SKM-1 (cell line): ENCODE data around the gene BPIFB3.

Experiments used
- DNase-seq: peaks from one replicate; lab custom pipeline; 2025; ENCODE audit not compliant: unreplicated experiment; lab: John Stamatoyannopoulos, UW

Gene BPIFB3

DNA sequence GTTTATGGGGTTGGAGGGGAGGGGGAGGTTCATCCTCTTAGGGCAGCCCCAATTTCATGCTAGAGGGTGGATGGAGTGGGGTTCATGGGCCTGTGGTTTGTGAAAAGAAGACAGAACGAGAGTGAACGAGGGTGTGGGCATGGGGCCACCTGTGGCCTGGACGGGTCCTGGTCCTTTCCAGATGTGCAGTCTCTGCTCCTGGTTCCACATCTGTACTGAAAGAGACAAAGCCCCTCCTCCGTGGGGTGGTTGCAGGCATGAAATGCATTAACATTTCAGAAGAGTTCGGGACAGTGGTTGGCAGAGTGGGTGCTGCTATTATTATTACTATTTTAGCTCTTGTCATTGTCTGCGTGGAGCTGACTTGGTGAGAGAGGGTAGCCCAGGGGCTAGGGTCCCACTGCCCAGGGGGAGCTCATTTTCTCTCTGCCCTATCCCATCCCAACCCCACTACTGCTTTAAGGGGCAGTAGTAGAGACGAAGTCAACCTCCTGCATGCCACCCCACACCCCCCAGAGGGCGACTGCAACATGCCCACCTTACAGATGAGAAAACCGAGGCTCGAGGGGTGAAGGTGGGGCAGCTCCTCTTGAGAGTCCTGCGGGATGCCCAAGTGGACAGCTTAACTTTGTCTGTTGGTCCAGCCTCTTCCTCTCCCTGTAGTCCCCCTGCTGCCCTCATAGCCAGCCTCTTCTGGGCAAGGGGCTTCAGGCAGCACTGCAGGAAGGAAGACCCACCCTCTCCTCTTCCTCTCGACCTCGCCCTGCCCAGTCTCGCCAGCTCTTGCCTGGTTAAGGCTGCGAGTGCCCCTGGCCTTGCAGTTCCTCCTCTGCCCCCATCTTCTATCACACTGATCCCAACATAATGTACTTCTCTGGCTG is 37.8 kb upstream of the BPIFB3 start:
- DNase-seq: no peak

DNA sequence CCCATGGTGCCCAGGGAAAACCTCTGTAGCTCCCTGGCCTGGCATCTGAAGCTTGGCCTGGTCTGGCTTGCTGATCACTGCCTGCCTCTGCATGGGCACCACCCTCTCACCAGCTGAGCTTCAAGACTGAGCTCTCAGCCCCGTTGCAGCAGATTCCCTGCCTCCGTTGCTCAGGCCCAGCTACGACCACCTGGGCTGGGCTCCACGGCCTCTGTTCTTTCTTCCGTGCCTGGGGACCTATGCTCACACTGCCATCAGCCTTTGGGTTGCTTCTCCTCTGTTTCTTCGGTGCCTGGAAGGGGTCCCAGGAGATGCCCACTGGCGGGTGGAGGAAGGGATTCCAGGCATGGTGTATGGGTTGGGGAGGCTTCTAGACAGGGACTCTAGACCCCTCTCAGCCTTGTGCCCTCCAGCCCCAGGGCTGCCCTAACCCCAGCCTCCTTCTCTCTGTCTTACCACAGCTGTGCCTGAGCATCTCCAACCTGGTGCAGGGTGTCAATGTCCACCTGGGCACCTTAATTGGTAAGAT is 37.1 kb upstream of the BPIFB3 start:
- no peak for DNase-seq

DNA sequence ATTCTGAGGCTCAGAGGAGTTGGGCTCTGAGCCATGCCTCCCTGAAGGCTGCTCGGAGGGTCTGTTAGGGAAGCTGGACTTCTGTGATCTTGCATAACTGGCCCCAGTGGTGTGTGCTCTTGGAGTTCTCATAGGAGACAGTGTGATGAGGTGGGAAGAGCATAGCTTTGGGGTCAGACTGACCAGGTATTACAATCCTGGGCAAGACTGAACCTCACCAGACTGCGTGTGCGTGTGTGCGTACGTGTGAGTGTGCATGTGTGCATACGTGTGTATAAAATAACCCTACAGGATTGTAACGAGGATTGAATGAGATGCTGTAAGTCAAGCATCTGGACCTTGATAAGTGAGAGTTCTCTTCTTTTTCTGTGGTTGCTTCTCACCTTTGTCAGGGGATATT is 36.2 kb upstream of the BPIFB3 start:
- no peak for DNase-seq

DNA sequence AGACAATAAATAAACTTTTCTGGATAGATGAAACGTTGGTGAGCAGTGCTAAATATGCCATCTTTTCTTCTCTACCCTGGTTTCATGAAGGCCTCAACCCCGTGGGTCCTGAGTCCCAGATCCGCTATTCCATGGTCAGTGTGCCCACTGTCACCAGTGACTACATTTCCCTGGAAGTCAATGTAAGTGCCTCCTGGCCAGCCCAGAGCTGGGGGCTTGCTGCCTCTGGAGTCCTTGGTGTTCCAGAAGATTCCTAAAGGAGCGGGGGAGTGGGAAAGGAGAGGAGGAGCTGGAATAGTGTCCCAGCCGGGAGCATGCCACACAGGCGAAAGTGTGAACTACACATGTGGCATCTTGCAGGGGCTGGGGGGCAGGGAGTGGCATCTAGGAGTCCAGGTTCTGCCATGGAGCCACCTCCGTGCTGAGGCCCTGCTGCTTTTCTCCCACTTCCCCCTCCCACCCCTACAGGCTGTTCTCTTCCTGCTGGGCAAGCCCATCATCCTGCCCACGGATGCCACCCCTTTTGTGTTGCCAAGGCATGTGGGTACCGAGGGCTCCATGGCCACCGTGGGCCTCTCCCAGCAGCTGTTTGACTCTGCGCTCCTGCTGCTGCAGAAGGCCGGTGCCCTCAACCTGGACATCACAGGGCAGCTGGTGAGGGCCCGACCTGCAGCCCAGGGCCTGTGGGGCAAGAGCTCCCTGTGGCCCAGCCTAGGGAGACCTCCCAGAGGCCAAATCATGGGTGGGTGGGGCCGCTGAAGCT is 35.4 kb upstream of the BPIFB3 start:
- DNase-seq: no peak

DNA sequence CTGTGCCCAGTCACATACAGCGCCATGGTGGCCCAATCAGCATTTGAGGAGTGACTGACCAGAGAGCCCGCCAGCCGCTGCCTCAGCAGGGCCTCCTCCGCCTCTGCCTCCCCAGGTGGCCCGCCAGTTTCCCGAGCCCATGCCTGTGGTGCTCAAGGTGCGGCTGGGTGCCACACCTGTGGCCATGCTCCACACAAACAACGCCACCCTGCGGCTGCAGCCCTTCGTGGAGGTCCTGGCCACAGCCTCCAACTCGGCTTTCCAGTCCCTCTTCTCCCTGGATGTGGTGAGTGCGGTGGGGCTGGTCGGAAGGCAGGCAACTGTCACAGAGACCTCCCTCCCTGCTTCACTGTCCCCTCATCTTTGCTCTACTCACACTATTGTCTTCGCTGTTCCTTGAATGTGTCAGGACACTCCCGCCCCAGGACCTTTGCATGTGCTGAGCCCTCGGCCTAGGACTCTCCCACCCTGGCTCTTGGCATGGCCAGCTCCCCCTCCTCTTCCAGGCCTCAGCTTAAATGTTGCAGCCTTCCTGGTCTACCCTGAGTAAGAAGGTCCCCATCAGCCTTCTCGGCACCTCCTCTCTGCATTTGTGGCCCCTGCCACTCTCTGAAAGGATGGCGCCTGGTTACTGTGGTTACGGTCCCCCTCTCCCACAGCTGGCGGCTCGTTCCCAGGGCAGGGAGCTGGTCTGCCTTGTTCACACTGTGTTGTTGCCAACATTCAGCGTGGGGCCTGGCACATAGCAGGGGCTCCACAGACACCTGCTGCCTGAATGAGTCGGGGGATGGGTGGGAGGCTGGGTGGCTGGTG is 34.0 kb upstream of the BPIFB3 start:
- DNase-seq: no peak

DNA sequence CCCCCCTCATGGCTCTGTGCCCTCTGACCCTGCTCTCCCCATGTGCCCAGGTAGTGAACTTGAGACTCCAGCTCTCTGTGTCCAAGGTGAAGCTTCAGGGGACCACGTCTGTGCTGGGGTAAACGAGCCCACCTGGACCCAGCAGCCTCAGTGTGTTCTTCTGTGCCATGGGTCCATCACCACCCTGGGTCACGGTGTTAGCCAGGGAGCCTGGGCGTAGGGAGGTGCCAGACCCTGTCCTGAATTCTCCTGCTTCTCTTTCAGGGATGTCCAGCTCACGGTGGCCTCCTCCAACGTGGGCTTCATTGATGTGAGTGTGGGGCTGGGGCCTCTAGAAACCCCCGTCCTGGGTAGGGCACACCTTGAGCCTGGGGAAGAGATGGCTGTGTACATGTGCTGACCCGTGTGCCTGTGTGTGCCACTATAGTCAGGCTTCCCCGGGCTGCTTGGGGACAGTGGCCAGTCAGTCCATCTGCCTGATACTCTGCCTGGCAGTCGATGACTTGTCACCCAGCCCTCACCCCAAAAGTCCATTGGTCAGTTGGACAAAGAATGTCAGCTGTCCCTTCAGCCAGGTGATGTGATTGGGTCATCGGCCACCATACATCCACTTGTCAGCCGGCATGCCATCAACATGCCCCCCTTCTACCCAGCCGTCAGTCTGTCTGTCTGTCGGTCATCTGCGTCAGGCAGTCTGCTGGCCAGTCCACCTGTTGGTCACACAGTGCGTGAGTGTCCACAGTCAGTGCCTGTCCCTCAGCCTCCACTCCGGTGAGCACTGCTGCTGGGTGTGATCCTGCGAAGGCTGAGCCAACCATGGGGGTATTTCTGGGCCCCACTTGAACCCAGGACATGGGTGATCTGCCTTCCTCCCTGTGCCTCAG is 33.2 kb upstream of the BPIFB3 start:
- no peak for DNase-seq

DNA sequence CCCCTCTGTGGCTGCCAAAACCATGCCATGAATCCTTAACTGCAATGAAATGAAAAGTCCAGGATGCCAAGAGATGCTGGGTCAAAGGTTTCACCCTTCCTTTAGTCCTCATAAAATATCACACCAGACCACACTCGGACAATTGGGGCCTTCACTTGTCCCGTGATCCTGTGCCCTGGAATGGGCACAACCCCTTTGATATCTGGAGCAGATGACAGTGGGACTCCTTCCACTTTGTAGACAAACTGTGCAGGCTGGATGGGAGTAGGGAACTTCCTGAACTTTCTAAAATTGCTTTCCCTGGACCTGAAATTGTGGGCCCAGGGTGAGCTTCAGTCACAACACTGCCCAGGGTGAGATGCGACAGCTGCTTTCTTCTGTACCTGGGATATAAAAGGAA is 31.8 kb upstream of the BPIFB3 start:
- no peak for DNase-seq

DNA sequence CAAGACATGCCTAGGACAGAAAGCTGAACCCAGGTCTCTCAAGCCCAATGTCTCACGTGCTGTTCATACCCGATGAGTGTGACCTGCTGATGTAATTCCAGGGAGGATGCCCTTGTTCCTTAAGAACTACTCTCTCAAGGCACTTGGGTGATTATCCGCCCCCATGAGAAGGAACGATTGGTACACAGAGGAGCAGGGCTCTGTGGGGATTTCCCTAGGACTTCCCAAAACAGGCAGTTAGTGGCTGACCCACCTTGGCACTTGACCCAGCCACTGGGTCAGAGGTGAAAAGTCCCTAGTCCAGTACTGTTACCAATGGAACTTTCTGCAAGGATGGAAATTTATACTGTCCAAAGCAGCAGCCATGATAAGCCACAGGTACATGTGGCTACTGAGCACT is 31.4 kb upstream of the BPIFB3 start:
- DNase-seq: no peak

DNA sequence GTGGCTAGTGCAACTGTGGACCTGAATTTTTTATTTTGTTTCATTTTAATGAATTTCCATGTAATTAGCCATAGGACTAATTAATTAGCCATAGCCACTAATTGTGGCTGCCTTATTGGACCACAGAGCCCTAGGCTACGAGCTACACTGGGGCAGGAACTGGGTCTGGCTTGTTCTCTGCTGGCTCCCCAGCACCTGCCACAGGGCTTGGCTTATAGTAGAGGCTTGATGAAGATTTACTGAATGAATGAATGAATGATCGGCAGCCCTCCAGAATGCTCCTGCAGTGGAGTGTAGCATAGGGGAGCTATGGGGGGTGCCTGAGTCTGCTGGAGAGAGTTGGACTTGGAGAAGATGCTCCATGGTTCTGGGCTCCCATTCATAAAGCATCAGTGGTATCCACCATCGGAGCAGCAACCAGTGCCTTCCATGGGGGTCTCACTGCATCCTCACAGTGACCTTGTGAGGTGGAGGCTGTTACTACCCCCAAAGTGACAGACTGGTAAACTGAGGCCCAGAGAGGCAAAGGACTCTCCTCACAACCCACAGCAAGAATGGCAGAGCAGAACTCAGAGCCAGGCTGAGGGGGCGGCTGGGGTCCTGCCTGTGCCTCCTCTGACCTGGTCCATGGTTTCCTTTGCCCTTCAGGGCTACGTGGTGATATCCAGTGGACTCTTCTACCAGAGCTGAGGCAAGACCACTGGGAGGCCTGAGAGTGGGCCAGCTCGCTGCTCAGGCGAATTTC is 30.8 kb upstream of the BPIFB3 start:
- DNase-seq: no peak

DNA sequence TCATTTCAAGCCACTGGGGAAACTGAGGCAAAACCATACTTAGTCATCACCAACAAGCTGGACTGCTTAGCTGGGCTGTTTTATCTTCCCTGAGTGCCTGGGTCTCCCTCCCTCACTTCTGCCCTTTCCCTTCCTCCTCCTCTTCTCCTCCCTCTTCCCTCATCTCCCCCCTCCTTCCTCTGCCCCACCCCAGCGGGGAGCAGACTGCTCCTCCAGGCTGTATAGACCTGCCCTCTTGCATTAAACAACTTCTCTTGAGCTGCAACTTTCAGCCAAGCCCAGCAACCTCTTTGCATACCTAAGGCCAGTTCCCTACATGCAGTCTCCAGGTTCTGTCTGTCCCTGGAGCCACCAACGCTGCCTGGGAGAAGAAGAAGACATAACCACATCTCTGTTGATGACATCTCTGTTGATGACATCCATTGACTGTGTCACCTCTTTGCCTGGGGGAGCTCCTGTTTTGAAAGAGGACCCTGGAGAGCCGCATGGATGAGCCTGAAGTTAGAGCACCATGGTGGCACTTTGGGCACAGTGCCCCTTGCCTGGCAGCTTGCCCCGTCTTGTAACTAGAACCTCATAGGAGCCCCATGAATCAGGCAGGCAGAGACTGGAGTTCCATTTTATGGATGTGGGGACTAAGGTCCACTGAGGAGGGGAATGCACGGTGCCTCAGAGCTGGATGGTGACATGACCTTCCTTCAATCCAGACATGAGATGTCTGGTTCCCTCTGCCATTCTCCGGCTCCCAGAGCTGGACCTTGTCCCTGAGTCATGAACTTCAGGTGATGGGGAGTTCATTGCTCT is 30.1 kb upstream of the BPIFB3 start:
- DNase-seq: no peak

DNA sequence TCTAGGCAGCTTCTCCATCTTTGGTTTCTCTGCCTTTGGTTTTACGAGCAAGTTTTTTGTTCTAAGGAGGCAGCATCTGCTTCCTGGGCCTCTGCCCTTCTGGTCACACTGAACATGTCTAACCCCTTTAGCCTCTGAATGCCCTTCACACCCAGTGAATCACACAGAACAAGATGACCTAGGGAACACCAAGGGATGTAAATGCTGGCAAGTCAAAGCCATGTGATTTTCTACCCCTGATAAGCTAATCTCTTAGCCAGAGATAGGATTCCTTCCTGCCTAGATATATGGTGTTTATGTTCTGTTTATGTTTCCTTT is 29.5 kb upstream of the BPIFB3 start:
- no peak for DNase-seq

DNA sequence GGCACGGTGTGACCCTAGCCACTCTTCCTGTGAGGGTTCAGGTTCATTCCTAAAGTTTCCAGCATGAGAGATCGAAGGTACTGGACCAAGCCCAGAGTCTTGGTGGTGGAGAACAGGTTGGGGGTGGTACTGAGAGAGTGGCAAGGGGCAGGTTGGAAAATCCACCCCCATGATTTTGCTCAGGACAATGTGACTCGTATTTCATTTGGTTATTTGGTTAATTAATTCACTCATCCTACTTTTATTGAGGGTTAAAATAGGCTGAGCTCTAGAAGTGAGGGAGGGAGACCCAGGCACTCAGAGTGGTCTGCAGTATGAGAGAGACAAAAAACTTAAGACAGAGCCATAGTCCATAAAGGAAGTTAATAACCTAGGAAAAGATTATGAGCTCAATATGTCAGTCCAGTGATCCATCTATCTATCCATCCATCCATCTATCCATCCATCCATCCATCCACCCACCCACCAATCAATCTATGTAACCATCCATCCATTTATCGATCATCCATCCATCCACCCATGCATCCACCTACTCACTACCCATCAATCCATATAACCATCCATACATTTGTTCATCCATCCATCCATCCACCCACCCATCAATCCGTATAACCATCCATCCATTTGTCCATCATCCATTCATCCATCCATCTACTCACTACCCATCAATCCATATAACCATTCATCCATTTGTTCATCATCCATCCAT is 28.9 kb upstream of the BPIFB3 start:
- DNase-seq: no peak

DNA sequence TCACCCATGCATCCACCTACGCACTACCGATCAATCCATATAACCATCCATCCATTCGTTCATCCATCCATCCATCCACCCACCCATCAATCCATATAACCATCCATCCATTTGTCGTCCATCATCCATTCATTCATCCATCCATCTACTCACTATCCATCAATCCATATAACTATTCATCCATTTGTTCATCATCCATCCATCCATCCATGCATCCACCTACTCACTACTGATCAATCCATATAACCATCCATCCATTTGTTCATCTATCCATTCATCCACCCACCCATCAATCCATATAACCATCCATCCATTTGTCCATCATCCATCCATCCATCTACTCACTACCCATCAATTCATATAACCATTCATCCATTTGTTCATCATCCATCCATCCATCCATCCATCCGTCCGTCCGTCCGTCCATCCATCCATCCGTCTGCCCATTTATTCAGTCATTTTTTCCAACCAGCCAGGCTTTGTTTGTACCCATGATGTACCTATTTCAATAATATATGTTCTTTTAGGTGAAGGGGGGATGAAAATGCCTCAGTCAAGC is 28.3 kb upstream of the BPIFB3 start:
- no peak for DNase-seq

DNA sequence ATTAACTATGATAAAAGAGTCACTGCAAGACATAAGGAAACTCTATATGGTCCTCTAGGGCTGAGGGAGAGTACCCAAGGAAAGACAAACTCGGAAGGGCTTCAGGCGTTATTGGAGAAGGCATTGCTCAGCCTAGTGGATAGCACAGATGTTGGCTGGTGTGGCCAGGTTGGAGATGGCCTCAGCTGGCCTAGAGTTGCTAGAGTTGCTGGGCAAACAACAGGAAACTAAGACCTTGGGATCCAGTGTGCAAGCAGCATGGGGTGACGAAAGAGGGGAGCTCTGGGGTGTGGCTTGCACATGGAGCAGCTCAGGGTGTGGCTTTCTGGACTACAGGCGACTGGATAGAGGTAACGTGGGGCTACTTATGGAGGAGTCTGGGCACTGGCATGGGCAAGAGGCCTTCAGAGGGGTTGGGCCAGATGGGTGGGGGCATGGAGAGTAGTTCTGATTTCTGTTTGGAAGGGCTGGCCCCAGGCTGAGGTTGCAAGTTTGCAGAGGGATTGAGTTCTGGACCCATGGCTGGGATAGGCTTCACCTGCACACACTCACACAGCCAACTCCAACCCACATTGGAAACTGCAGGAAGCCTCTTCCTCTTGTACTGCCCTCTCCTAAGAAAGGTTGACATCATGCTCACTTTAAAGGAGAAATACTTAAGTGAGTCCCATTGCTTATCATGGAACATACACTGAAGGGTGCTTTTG is 27.5 kb upstream of the BPIFB3 start:
- DNase-seq: no peak

DNA sequence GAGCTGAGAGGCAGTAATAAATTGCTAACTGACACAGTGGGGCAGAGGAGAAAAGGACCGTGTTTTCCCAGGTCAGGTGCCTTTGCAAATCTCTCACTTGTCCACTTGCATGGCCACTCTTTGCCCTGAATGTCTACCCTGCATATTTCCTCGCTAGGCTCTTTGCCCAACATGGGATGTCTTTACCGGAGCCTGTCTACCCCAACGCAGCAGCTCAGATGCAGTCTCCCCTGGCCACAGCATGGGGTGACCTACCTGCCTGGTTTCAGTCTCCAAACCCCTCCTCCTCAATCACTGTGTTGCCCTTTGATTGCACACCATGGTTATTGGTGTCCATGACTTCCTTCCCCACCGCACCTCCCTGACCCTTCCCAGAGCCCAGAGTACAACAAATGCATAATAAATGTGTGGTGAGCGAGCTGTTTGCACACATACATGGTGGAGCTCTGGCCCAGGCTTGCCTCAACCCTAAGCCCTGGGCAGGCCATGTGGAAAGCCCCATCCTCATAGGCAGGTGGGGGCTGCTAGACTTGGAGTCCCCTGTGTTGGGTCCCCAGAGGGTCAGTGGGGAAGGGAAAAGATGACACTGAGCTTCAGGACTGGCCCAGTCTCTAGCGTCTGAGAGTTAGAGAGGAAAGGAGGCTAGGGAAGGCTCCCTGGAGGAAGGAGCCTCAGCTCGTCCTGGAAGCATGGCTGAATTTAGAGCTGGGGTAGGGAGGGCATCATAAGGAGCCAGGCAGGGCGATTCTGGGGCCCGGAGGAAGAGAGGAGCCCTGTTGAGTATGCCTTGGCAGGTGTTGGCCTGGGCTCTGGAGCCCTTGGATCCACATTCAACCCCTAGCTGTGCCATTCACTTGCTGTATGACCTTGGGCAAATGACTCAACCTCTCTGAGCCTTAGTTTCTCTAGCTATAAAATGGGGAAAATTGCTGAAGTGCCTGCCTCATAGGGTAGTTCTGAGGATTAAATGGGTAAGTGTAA is 26.6 kb upstream of the BPIFB3 start:
- DNase-seq: no peak
